H54 (cell line): ENCODE data around the gene UNC5C.

Experiments used
- DNase-seq: peaks from one replicate; pipeline ENCODE4 v3.0.0; 2011; ENCODE audit warnings: low spot score, mixed read lengths; ENCODE audit not compliant: insufficient read length
- FAIRE-seq: peaks from 3 replicates; lab custom pipeline; 2011; peaks lifted over from hg19 to GRCh38; lab: Jason Lieb, UNC
- POLR2A ChIP-seq: IDR thresholded peaks from 2 replicates; pipeline ENCODE4 v1.6.1; 2011; ENCODE audit warnings: low read depth, mild to moderate bottlenecking, low read length

The UNC5C gene

GRCh38 chr4:95209927-95210326 is 338.8 kb downstream of the UNC5C start:
- FAIRE-seq: no peak
- no peak for DNase-seq
- no peak for TF ChIP-seq POLR2A

GRCh38 chr4:95204873-95205272 is 343.9 kb downstream of the UNC5C start:
- no peak for TF ChIP-seq POLR2A
- FAIRE-seq (no peak), DNase-seq (no peak)

- DNase-seq (no peak), FAIRE-seq (no peak)
- no peak for TF ChIP-seq POLR2A
Observed at GRCh38 chr4:95204267-95204844, 344.4 kb downstream of the UNC5C start.

GRCh38 chr4:95198961-95199360 is 349.8 kb downstream of the UNC5C start:
- FAIRE-seq (no peak), DNase-seq (no peak)
- TF ChIP-seq POLR2A: no peak

- TF ChIP-seq POLR2A: no peak
- FAIRE-seq: no peak
- DNase-seq: no peak
Observed at GRCh38 chr4:95197353-95197752, 351.4 kb downstream of the UNC5C start.

GRCh38 chr4:95193391-95194224 is 355.2 kb downstream of the UNC5C start:
- FAIRE-seq (no peak), DNase-seq (no peak)
- TF ChIP-seq POLR2A: no peak

GRCh38 chr4:95191537-95191936 is 357.2 kb downstream of the UNC5C start:
- DNase-seq: no peak
- no peak for TF ChIP-seq POLR2A
- no peak for FAIRE-seq

GRCh38 chr4:95190751-95191436 is 357.9 kb downstream of the UNC5C start:
- TF ChIP-seq POLR2A: no peak
- DNase-seq (no peak), FAIRE-seq (no peak)

- no peak for FAIRE-seq
- no peak for TF ChIP-seq POLR2A
- DNase-seq: no peak
Observed at GRCh38 chr4:95188701-95189370, 359.9 kb downstream of the UNC5C start.

- no peak for DNase-seq
- no peak for FAIRE-seq
- TF ChIP-seq POLR2A: no peak
Observed at GRCh38 chr4:95186666-95187065, 362.1 kb downstream of the UNC5C start.

- TF ChIP-seq POLR2A: no peak
- FAIRE-seq: no peak
- DNase-seq: no peak
Observed at GRCh38 chr4:95183656-95184408, 364.9 kb downstream of the UNC5C start.

GRCh38 chr4:95181996-95182306 is 366.8 kb downstream of the UNC5C start:
- no peak for DNase-seq
- FAIRE-seq: no peak
- no peak for TF ChIP-seq POLR2A

GRCh38 chr4:95181243-95181995 is 367.4 kb downstream of the UNC5C start:
- no peak for FAIRE-seq

More at GRCh38 chr4:95181243-95181995, 367.4 kb downstream of the UNC5C start:
- no peak for TF ChIP-seq POLR2A
- peak; percentile 54 for DNase-seq
